NCI-H69 (cell line): ENCODE results near the gene POLR3GL.

ENCODE experiments used
- DNase-seq: peaks from one replicate; lab custom pipeline; 2025; lab: John Stamatoyannopoulos, UW

The POLR3GL gene

DNA sequence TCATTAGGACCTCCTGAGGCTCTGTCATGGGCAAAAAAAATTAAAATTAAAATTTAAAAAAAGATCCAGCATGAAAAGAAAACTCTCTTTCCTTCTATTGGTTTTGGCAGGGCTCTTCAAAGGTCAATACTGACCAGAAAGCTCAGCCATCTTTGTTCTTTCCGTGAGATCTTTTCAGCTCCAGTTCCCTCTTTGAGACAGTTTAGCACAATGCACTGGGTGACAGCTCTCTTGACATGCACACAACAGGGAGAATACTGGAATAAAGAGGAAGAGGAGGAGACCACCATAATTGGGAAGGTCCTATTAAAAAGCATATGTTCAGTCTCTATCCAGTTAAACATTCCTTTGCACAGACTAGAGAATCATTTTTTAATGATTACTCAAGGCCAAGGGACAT is 13.0 kb upstream of the POLR3GL start:
- DNase-seq: no peak

DNA sequence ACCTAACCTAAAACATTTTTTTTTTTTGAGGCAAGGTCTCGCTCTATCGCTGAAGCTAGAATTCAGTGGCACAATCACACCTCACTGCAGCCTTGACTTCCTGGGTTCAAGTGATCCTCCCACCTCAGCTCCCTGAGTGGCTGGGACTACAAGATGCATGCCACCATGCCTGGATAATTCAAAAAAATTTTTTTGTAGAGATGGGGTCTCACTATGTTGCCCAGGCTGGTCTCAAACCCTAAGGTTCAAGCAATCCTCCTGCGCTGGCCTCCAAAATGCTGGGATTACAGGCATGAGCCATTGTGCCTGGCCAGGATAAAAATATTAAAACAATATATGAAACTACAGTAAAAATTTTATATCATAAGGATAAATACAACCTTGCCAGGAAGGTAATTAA is 11.6 kb upstream of the POLR3GL start:
- DNase-seq: no peak

DNA sequence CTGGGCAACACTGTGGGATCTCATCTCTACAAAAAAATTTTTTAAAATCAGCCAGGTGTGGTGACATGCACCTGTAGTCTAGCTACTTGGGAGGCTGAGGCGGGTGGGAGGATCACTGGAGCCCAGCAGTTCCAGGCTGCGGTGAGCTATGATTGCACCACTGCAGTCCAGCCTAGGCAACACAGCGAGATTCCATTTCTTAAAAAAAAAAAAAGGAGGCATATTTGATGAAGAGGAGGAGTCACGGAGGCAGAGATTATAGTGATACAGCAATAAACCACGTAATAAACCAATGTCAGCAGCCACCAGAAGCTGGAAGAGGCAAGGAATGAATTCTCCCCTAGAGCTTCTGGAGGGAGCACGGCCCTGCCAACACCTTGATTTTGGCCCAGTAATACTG is 10.6 kb upstream of the POLR3GL start:
- no peak for DNase-seq

DNA sequence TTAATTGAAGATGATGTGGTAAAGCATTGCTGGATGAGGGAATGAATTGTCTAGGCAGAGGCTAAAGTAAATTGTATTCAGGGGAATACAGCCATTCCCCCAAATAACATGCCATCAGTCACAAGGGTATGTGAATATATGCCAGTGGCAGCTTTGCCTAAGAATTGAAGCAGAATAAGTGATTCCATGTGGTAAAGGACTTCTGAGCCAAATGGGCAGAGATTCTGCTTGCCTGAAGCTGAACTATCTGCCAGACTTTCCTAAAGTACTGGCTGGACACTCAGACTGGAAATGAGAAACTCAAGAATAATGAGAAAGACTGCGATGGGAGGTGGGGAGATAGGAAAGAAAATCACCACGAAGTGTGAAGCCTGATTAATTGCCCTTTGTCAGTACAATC is 9.1 kb upstream of the POLR3GL start:
- no peak for DNase-seq

DNA sequence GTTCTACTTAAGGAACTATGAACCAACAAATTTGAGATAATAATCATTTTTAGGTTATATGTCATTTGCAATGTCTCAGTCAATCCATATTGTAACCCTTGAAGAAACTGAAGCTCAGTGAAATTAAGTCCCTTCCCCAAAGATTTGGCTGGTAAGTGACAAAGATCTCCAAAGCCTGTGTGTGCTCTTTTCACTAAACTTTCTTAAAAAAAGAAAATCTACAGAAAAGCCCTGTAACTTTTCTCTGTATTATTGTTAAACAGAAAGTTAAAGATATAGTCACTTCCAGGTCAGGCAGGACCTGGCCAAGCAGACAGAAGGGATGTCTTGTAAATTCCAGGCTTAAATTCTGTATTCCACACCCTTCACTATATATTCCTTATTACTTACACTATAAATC is 8.1 kb upstream of the POLR3GL start:
- DNase-seq: no peak

DNA sequence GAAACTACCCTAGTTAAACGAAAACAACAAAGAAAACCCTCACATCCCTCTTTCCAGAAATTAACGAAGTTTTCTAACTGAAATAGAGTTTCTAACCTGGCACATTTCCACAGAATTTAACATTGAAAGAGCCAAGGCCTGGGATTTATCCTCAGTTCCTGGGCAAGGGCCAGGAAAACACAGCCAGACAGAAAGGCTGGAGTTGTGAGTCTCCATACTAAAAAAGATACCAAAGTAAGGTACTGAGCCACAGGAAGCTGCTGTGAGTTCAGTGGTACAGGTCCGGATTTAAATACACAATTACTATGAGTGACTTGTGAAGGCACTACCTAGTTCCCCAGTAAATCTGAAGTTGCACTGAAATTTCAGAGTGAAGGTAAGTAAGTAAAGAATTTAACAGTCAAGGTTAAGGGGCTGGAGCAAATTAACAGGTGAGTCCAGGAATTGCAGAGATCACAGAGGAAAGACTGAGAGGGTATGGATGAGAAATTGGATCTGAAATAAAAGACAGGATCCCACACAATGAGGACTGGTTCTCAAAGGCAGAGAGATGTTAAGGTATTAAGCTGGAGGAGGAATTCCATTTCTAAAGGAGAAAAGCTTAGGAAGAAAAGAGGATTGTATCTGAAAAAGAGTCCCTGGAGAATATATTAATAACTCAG is 7.6 kb upstream of the POLR3GL start:
- no peak for DNase-seq

DNA sequence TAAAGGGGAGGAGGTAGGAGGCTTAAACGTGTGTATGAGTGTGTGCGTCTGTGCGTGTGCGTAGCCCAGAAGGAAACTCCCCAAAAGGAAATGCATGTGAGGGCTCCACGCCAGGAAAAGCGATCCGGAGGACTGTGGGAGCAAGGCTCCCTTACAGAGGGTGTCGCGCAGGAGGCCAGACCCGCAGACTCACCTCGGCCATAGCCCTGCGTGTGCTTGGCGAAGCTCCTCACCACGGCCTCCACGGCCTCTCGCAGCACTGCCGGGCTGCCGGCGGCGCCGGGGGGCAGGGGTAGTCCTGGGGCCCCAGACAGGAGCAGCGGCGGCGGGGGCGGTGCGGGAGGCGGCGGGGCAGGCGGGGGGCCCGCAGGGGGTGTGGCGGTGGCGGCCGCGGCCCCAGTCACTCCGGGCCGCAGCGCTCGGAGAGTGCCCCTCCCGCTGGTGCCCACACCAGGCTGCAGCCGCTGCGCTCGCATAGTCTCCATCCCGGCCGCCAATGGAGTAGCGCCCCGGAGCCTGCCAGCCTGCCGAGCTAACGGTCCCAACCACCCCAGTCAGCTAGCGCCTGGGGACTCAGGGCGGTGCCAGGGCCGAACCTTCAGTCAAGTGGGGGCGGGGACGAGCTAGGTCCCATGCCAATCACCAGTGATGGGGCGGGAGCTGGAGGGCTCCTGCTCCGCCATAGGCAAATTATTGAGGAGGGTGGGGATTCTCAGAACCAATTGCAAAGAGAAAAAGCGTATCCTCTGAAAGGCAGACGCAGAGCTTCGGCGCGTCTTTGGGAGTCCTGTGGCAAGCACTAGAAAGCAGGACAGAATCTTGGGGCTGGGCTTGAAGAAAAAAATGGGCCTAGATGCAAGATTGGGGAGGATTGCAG is 6.8 kb upstream of the POLR3GL start, which contains the start of gene LIX1L:
LIX1L (minus strand) TSS at position 575 of the 877 bp plus-strand sequence; CDS start at position 485, 90 bp downstream.
- DNase-seq: peak; percentile 99

DNA sequence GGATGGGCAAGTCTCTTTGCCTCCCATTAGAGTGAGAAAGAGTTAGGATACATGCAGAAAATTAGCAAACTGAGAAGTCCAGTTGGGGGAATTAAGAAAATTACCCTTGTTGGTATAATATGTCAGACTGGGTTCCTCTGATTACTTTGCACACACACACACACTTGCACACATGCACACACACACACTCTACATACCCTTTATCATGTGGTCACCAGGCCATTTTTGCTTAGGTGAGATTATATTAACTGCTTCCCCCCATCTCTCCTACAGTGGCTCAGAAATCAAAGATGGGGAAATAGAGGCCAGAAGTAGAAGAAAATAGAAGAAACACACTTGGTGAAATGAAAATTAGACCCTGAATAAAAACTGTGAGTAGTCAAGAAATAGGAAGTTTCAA is 5.8 kb upstream of the POLR3GL start:
- no peak for DNase-seq

DNA sequence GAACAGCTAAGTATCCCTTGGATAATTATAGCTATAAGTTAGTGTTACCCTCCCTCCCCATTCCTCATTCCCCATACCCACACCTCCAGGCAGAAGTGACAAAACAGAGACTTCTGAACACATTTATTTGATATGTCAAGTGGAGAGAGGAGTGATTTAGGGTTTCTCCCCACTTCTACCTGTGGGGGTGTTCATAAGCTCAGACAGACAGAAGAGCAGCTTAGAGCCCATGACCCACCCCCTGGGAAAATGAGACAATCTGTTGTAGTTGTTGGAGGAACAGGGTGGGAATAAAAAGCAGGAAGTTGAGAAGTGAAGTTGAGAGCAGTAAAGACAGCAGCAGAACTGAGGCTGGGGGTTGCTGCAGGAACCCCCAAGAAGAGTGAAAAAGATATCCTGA is 5.2 kb upstream of the POLR3GL start:
- no peak for DNase-seq

DNA sequence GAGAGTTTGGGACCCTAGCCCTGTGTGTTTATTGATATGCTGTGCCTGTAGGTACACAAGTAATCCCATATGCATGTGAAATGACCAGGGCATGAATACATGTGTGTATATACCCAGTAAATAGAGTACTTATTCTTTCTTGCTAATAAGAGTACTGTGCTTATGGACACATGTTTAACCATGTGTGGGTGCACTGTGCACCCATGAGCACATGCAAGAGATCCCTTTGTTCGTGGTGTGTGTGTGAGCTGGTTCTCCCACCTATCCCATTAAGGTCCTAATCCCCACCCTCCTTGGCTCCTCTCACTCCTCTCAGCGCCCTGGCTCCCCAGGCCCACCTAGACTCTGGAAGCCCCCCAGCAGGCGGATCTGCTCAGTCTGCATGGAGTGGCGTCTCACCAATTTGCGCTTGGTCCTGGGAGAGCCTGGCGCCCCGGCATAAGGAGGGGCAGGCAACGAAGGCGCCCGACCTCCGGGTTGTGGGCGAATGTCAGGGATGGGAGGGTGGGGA is 4.5 kb upstream of the POLR3GL start:
- no peak for DNase-seq

DNA sequence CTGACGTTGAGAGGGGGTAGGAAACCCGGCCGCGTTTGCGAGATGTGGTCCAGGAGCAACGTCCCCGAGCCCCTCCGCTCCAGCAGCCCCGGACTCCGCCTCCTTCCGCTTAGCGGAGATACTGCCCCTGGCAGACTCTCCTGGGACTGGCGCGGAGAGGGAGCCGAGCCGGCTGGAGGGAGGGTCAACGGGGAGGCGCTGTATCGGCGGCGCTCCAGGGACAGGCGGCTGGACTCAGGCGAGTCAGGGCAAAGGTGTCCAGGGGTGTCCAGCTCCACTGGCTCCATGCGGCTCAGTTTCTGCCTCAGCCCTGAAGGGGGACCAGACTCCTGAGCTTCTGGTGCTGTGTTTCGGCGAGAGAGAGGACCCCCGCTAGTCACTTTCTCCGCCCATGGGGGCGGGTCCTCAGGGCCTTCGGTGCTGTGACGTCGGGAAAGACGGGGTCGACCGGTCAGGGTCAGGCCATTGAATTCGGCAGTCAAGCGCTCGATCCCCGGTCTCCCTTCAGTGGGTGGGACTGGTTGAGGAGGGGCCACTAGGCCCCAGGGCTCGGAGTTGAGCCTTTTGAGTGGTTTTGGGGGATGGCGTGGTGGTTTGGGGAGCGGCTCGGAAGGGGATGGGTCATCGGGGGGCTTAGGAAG is 3.9 kb upstream of the POLR3GL start:
- peak; percentile 89 for DNase-seq

DNA sequence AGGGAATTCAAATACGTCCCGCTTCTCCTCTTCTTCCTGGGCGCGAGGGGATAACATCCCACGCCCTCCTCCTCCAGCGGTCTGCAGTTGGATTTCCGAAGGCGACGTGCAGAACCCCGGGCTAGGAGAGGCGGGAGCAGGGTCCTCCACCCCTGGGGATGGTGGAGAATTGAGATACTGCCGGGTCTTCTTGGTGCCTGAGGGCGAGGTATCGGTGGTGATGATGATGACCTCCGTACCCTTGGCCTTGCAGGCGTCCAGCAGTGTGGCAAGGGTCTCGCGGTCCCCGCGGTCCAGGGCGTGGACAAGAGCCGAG is 3.4 kb upstream of the POLR3GL start:
- DNase-seq: peak; percentile 45

DNA sequence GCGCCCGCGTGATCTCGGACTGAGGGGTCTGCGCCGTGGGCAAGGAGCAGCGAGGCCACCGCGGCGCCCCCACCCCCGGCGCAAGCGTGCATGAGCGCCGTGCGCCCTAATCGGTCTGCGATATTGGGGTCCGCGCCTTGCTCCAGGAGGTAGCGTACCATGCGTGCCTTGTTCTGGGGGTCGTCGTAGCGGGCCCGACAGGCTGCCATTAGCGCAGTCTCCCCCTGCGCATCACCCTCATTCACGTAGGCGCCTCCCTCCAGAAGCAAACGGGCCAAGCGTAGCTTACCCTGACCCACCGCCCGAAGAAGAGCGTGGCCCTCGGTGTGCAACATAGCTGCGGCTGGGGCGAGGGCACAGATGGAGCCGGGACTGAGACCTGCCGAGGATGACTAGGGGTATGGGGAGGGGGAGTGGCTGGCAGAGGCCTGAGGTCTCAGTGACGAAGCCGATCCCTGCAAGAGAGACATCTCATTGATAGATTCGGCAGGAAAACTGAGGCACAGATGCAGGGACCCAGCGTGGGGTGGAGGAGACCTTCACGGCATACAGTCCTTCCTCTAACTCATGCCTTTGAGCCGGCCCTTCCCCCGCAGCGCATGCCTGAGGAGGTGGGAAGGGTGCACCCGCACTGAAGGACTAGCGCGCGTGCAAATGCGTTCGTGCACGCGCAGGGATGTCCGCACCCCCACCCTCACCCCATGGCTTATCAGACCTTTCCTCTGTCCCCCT is 2.9 kb upstream of the POLR3GL start:
- peak; percentile 63 for DNase-seq

DNA sequence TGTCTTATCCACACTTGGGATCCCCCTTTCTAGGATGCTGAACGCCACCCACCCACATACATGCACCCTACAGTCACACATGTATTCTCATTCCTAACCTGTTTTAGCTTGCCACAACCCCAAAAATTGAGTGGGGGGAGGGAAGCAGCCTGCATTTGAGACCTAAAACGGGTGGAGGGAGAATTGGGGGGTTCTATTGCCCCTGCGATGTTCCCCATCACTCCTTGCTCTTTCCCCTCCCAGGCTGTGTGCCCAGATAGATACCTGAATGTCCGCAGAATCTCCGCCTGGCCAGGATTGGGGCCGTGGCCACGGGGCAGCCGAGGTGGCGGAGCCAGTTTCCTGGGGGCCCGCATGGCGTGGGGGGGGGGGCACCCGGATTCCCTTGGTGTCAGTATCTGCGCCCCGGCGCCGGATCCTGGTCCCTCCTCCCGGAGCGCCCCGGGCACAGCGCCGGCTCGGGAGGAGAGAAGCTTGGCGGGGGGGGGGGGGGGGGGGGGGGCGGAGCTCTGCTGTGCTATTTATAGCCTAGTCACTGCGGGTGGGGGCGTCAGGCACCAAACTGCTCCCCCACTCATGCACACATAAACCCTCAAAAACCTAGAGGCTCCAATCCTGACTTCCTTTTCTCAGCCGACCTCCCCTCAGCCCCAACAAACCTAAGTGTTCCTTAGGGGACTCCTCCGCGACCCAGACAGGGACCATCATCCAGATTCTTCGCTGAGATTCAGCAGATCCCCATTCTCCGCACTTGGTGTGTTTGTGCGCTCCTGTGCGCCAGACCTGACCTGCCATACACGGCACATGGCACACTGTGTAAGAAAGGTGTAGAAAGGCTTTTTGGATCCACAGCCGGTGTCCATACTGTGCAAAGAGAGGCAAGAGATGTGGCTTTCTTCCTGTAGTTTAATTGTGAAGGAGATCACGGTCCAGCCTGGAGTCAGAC is 2.1 kb upstream of the POLR3GL start:
- DNase-seq: peak; percentile 67

DNA sequence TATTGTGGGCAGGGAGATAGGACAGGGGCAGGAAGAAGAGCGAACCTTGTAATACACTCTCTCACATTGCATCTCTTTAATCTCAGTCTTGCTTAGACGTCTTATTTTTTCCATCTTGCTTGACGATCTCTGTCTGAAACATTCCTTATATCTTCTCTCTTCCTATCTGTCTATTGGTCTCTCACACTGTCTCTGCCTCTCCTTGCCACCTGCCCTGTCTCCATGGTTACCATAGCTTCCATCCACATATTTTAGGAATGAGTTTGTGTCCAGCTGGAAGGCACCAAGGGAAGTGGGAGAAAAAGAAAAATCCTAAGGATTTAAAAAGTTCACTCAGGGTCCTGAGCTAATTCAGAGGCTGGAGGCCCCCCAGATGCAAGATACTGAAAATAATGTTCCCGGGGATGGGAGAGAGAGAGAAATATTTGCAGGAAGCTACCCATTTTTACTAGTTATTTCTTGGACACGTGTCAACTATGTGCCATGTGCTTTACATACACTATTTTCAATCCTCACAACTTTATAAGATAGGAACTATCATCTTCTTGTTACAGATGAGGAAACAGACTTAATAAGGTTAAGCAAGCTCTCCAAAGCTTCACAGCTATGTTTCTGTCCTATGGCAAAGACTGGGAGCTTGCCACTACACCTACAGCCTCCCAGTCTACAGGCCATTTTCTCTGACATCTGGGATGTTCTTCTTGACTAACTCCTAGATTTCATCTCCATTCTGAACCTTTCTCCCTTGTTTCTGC is 1.0 kb upstream of the POLR3GL start:
- DNase-seq: peak; percentile 56

DNA sequence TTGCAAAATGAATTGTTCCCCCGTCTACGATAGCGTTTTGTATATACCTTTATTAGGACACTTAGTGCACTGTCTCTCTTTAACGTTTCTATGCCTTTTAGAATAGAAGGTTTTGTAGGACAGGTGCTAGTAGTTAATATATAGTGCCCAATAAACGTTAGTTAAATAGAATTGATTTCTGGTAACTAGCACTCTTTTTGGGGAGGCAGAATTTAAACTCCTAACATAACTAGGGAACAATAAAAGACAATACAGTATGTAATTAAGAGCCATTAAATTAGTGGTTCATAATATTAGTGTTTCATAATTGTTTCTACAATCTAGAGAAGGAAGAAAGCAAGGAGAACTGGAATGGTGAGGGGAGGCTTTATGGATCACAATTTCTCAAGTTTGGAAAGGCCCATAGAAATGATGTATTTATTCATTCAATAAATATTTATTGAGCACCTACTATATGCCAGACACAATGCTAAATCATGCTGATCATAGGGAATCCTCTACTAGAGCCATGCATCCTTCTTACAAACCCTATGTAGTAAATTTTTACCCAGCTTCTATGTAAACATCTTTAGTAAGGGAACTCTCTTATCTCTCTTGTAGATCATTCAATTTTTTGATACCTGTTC is 742 bp downstream of the POLR3GL start:
- no peak for DNase-seq

DNA sequence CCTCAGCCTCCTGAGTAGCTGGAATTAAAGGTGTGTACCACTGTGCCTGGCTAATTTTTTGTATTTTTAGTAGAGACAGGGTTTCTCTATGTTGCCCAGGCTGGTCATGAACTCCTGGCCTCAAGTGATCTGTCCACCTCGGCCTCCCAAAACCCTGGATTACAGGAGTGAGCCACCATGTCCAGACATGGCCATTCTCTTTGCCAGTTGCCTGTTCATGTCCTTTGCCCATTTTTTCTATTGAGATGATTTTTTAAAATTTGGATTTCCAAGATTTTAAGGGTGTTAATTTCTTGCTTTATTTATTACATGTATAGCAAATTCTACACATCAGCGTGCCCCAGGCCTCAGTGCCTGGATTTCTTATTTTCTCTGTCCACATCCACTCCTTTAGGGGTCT is 2.8 kb downstream of the POLR3GL start:
- DNase-seq: no peak

DNA sequence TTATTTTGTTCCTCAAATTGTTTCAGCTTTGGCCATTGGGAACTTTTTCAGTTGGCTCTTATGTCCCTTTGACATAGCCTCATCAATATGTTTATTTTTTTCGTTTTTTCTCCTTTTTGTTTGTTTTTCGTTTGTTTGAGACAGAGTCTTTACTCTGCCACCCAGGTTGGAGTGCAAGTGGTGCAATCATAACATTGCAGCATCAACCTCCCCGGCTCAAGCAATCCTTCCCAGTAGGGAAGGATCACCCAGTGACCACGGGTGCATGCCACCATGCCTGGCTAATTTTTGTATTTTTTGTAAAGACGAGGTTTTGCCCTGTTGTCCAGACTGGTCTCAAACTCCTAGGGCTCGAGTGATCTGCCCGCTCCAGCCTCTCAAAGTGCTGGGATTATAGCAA is 8.1 kb downstream of the POLR3GL start:
- DNase-seq: no peak

DNA sequence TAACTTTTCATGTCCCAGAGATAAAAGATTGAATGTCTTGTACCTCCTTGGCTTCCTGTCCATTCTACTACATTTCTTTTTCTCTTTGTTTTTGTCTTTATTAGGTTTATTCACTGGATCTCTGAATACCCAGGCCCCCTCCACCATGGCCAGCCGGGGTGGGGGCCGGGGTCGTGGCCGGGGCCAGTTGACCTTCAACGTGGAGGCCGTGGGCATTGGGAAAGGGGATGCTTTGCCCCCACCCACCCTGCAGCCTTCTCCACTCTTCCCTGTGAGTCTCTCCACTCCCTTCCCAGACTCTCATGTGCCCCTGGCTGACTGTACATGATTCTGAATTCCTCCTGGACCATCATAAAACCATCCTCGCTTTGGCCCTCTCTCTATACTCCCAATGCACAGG is 10.2 kb downstream of the POLR3GL start:
- no peak for DNase-seq

DNA sequence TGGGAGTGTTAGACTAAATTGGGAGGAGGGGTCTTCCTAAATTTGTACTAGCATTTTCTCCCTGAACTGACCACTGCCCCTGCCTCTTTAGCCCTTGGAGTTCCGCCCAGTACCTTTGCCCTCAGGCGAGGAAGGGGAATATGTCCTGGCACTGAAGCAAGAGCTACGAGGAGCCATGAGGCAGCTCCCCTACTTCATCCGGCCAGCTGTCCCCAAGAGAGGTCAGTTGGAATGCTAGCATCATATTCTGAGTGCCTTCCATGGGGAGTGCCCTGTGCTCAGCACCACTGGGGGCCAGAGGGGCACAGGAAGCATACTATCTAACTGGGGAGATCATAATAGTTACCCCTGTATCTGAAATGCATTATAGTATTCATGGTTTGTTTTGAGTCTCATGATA is 10.7 kb downstream of the POLR3GL start:
- DNase-seq: no peak
